ENCODE results near the gene TXNDC9.
"Not testable (repeated sequence)": the region's sequence is repeated elsewhere in the genome, so short reads cannot be mapped to it uniquely, and the experiment has no call there.

TXNDC9 gene

GRCh38 chr2:99317873-99318200 is 18.3 kb downstream of the TXNDC9 start:
- DNase-seq: not testable (repeated sequence)

DNA sequence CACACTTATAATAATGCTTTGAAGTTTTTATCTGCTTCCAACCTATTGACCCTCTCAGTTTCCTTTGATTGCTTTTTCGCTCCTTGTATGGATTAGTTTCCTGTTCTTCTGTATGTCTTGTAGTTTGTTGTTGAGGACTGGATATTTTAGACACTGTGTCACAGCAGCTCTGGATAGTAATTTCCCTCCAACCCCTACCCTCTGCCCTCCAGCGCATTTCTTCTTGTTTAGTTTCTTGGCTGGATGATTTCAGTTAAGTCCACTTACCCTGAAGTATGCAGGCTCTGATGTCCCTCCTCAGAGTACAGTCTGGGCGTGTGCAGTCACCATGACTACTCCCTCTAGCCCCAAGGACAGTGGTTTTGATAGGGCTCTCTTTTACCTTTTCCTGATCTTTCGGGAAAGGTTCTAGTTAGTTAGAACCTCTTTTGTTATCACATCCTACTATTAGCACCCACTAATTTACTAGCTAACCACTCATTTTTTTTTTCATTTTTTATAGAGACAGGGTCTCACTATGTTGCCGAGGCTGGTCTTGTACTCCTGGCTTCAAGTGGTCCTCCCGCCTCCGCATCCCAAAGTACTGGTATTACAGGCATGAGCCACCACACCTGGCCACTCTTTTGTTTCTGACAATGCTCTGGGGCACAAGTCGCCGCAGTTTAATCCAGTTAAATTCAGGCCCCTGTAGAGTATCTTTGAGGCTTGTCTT is 18.8 kb downstream of the TXNDC9 start:
- no peak for DNase-seq

GRCh38 chr2:99301097-99301496 is 35.0 kb downstream of the TXNDC9 start, which contains the start of gene LYG1:
TSS of gene LYG1 (minus strand) at chr2:99301197. CDS start at chr2:99295670, 5,527 bp downstream.
- not testable (repeated sequence) for DNase-seq

DNA sequence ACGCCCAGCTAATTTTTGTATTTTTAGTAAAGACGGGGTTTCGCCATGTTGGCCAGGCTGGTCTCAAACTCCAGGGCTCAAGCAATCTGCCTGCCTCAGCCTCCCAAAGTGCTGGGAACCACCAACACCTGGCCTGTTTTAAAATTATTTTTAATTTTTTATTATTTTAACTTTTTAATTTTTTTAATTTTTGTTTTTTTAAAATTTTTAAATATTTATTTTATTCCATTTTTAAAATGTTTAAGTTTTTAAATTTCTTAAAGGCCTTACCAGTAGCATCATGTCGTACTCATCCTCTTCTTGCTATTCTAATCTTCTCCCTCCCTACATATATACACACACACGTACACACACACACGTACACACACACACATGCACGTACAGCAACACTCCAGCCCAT is 36.6 kb downstream of the TXNDC9 start:
- DNase-seq: no peak

- no peak for DNase-seq
Observed at GRCh38 chr2:99297994-99298393, 38.1 kb downstream of the TXNDC9 start.

GRCh38 chr2:99285526-99285925 is 50.6 kb downstream of the TXNDC9 start:
- DNase-seq: no peak

- DNase-seq: no peak
Observed at GRCh38 chr2:99279969-99280695, 56.0 kb downstream of the TXNDC9 start.

DNA sequence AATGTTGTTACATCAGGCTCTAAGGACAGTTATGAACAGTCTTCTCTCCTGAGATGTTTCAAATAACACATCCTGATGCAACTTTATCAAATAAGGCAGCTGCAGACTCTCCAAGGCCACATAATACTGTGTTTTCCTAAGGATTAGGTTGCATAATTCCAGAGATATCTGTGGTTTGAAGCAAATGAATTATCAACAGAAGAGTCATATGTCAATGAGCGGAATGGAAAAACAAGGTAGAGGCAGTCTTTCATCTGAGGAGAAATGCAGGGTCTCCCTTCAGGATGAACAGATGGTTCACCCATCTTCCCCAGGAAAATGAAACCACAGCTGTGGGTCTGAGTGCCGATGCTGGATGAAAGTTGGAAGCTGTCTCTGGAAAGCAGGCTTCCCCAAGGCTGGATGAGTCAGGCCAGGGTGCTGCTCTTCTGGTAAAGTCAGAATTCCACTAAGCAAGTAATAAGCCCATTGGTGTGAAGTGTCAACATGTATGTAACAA is 57.3 kb downstream of the TXNDC9 start:
- DNase-seq: no peak

DNA sequence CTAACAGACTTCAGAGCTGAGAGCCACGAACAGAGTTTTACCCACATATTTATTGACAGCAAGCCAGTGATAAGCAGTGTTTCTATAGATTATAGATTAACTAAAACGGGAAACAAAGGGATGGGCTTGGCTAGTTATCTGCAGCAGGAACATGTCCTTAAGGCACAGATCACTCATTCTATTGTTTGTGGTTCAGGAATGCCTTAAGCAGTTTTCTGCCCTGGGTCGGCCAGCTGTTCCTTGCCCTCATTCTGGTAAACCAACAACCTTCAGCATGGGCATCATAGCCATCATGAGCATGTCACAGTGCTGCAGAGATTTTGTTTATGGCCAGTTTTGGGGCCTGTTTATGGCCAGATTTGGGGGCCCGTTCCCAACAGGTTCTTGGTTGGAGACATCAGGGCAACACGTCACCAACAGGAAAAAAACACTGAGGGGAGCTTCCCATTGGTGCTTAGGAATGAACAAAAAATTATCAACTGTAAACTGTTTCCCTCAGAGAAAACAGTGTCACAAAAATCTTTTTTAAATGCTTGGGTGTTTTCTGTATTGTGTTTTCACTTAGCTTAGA is 57.9 kb downstream of the TXNDC9 start:
- not testable (repeated sequence) for DNase-seq

- no peak for DNase-seq
Observed at GRCh38 chr2:99275882-99276281, 60.3 kb downstream of the TXNDC9 start.

Data from NCI-H510A treated with DMSO at 0.1 percent for 48 hours (cell line).